Spinal cord (tissue), 10 donors: ENCODE results near the gene BGN. TPM values are rescaled to one million over a fixed set of nuclear protein-coding genes. Genes with fewer than 3 reads are reported as not detected.

Experiments used
- DNase-seq, 6 donors: peaks; one replicate each; pipeline versions ENCODE4 v3.0.0 to v3.0.0-alpha.2; 2013 to 2015; ENCODE audit warnings: low spot score in 6 of 6, low read depth in 4 of 6
- H3K27ac ChIP-seq: one replicate; pipeline ENCODE4 v1.5.1; 2013; ENCODE audit warnings: low read depth, low read length, control low read depth
- H3K27me3 ChIP-seq: one replicate; pipeline ENCODE4 v1.6.1; 2013; ENCODE audit warnings: low read length; ENCODE audit not compliant: control insufficient read depth, insufficient read depth
- H3K36me3 ChIP-seq: one replicate; pipeline ENCODE4 v1.6.1; 2013; ENCODE audit warnings: low read length; ENCODE audit not compliant: control insufficient read depth, insufficient read depth
- H3K4me1 ChIP-seq: one replicate; pipeline ENCODE4 v1.6.1; 2013; ENCODE audit warnings: low read length; ENCODE audit not compliant: control insufficient read depth, insufficient read depth
- H3K4me3 ChIP-seq: one replicate; pipeline ENCODE4 v1.5.1; 2013; ENCODE audit warnings: low read depth, low read length, control low read depth
- H3K9me3 ChIP-seq: one replicate; pipeline ENCODE4 v1.6.1; 2013; ENCODE audit warnings: low read length; ENCODE audit not compliant: control insufficient read depth, insufficient read depth
- WGBS: methylation state at CpG from one replicate; pipeline ENCODE4 v1.1.5; 2013; ENCODE audit warnings: missing lambda C conversion rate; ENCODE audit not compliant: insufficient coverage; 5-methylcytosine and 5-hydroxymethylcytosine counted together
- polyA plus RNA-seq, 2 donors: library from polyadenylated mRNA; unstranded; fragments of 120-200 nt; gene quantifications; one replicate each; pipeline ENCODE4 v1.2.1, GENCODE V29; 2013; ENCODE audit not compliant: insufficient read length in 2 of 2
- total RNA-seq, 2 donors: library from RNA; depleted of rRNA in 1 of 2; stranded (reverse); fragments of 120-200 nt in 1 of 2; fragments of >200 nt in 1 of 2; gene quantifications; one replicate each; pipeline versions ENCODE4 v1.2.3 to v1.2.4, GENCODE V29; 2013 to 2014
- donor health status: healthy.

The BGN gene
- total and polyA plus RNA-seq, 4 donors = 40.2 to 136 (median 83.5) TPM

DNA sequence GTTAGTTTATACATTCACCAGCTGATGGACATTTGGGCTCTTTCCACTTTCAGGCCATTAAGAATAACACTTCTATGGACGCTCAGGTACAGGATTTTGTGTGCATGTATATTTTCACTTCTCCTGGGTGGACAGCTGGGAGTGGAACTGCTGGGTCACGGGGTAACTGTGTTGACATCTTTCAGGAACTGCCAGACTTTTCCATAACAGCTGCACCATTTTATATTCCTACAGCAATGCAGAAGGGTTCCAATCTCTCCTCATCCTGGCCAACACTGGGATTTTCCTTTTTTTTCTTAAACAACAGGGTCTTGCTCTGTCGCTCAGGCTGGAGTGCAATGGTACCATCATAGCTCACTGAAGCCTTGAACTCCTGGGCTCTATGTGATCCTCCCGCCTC lies 36.3 kb upstream of the BGN start:
- Histone ChIP-seq H3K36me3 (peaks cover 45% of the 10 kb centered on the region), H3K27ac (no peak overlapping the region), H3K9me3 (no peaks in the 10 kb centered on the region), H3K4me1 (peaks cover 25% of the 10 kb centered on the region), H3K4me3 (no peak overlapping the region), H3K27me3 (no peaks in the 10 kb centered on the region)
- DNase-seq = no peak
- WGBS = 90% methylated on average over 3 of the region's 4 CpGs

- no peak for DNase-seq
- Histone ChIP-seq H3K4me1 (peaks cover 25% of the 10 kb centered on the region), H3K27me3 (no peaks in the 10 kb centered on the region), H3K4me3 (no peak overlapping the region), H3K27ac (no peak overlapping the region), H3K9me3 (no peaks in the 10 kb centered on the region), H3K36me3 (peaks cover 50% of the 10 kb centered on the region)
- 85% methylated on average over 4 of the region's 4 CpGs for WGBS
Measured at GRCh38 chrX:153459986-153460385, 34.8 kb upstream of the BGN start.

GRCh38 chrX:153460826-153461225 lies 34.0 kb upstream of the BGN start:
- no peaks in the 10 kb centered on the region for H3K9me3 ChIP-seq
- no peak overlapping the region for H3K27ac ChIP-seq
- H3K4me1 ChIP-seq = peaks cover 17% of the 10 kb centered on the region
- peaks cover 48% of the 10 kb centered on the region for H3K36me3 ChIP-seq
- H3K4me3 ChIP-seq = no peak overlapping the region
- H3K27me3 ChIP-seq = no peaks in the 10 kb centered on the region
- DNase-seq = peak in 2 of 6 donors; percentile 54 to 69
- 44% methylated on average over 4 of the region's 7 CpGs for WGBS

DNA sequence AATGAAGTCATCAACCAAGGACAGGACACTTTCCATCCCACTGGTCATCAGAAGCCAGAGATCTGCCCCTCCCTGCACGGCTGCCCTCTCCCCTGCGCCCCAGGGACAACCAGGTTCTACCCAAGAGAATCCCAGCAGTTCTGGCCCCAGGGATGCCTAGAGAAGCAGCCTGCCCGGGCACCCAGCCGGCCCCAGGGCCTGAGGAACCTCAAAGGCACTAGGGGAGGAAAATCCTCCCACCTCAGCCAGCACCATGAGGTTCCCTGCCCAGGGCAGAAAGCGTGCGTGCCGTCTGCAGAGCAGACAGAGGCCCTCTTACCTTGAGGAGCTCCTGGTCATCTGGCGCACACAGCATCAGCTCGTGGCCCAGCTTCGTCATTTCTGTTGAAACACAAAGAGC lies 32.5 kb upstream of the BGN start:
- Histone ChIP-seq H3K4me3 (no peak overlapping the region), H3K27me3 (no peaks in the 10 kb centered on the region), H3K36me3 (peaks cover 41% of the 10 kb centered on the region), H3K27ac (no peak overlapping the region), H3K4me1 (peaks cover 2% of the 10 kb centered on the region), H3K9me3 (no peaks in the 10 kb centered on the region)
- DNase-seq = no peak
- WGBS = 81% methylated on average over 10 of the region's 10 CpGs

DNA sequence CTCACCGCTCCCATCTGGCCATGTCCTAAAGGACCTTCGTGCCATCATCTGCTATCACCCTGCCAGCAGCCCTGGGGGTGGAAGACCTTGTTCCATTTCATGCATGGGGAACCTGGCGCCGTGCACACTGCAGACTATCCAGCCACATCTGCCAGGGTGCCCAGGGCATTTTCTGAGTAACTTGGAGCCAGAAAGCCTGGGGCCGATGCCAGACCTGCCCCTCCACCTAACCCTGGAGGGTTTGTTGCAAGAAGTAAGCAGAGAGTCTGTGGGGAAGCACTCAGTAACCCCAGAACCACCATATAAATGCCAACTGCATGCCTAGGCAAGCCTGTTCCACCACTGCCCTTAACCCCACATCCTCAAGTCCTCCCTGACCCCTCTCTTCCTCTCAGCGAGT lies 31.7 kb upstream of the BGN start:
- no peaks in the 10 kb centered on the region for H3K9me3 ChIP-seq
- peaks cover 36% of the 10 kb centered on the region for H3K36me3 ChIP-seq
- no peak for DNase-seq
- H3K4me3 ChIP-seq = no peak overlapping the region
- WGBS = 84% methylated on average over 5 of the region's 6 CpGs
- no peaks in the 10 kb centered on the region for H3K4me1 ChIP-seq
- H3K27me3 ChIP-seq = no peaks in the 10 kb centered on the region
- H3K27ac ChIP-seq = no peak overlapping the region

- peaks cover 1% of the 10 kb centered on the region for H3K4me1 ChIP-seq
- H3K4me3 ChIP-seq = no peak overlapping the region
- DNase-seq = no peak
- no peaks in the 10 kb centered on the region for H3K9me3 ChIP-seq
- H3K27me3 ChIP-seq = no peaks in the 10 kb centered on the region
- WGBS = 85% methylated on average over 12 of the region's 12 CpGs
- H3K36me3 ChIP-seq = peaks cover 38% of the 10 kb centered on the region
- H3K27ac ChIP-seq = no peak overlapping the region
Measured at GRCh38 chrX:153463556-153463955, 31.2 kb upstream of the BGN start.

DNA sequence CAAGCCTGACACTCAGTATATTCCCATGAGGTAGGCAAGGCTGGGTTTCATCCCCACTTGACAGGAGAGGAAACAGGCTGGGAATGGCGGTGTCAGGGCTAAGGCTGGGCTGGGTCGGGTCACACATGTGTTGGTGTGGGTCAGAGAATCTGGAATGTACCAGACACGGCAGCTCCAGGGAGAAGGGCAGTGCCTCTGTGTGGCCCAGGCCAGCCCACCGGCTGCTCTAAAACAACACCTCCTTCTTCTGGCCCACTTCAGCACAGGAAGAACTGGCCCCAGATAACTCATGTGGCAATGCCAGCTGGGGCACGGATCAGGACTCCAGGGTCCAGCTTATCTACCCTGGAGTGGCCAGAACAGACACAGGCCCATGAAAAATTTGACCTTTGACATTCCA lies 30.7 kb upstream of the BGN start:
- no peak for DNase-seq
- Histone ChIP-seq H3K9me3 (no peaks in the 10 kb centered on the region), H3K27me3 (no peaks in the 10 kb centered on the region), H3K4me1 (peaks cover 7% of the 10 kb centered on the region), H3K27ac (no peak overlapping the region), H3K4me3 (no peak overlapping the region), H3K36me3 (peaks cover 41% of the 10 kb centered on the region)
- 82% methylated on average over 3 of the region's 5 CpGs for WGBS

- Histone ChIP-seq H3K4me1 (peaks cover 17% of the 10 kb centered on the region), H3K27ac (no peak overlapping the region), H3K9me3 (no peaks in the 10 kb centered on the region), H3K27me3 (no peaks in the 10 kb centered on the region), H3K4me3 (no peak overlapping the region), H3K36me3 (peaks cover 41% of the 10 kb centered on the region)
- WGBS = 78% methylated on average over 16 of the region's 19 CpGs
- no peak for DNase-seq
Measured at GRCh38 chrX:153465691-153466380, 28.9 kb upstream of the BGN start.

DNA sequence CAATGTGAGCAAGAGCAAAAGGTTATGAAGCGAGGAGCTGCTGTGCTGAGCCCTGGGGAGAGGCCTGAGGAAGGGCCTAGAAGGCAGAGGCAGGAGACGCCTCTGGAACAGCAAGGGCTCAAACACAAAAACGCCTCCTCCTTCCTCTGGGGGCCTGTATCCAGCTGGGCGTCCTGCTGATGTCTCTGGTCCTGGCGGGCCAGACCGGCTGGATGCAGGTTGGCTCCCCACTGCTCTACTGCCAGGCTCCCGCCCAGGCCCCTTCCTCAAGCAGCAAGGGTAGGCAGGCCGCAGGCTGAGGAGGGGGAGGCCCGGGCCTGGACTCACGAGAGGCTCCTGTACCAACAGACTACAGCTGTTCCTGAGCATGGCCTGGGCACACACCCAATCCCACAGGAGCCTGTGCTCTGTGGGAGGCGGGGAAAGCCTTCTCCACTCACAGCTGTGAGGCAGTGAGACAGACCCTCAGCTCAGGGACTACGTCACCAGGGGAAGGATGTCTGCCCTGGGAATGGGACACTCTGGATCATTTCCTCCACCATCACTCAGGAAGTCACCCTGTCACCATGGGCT lies 26.7 kb upstream of the BGN start:
- H3K4me3 ChIP-seq = no peak overlapping the region
- H3K27ac ChIP-seq = no peak overlapping the region
- peaks cover 34% of the 10 kb centered on the region for H3K36me3 ChIP-seq
- H3K9me3 ChIP-seq = no peaks in the 10 kb centered on the region
- peaks cover 22% of the 10 kb centered on the region for H3K4me1 ChIP-seq
- WGBS = 69% methylated on average over 12 of the region's 12 CpGs
- DNase-seq = no peak
- no peaks in the 10 kb centered on the region for H3K27me3 ChIP-seq

DNA sequence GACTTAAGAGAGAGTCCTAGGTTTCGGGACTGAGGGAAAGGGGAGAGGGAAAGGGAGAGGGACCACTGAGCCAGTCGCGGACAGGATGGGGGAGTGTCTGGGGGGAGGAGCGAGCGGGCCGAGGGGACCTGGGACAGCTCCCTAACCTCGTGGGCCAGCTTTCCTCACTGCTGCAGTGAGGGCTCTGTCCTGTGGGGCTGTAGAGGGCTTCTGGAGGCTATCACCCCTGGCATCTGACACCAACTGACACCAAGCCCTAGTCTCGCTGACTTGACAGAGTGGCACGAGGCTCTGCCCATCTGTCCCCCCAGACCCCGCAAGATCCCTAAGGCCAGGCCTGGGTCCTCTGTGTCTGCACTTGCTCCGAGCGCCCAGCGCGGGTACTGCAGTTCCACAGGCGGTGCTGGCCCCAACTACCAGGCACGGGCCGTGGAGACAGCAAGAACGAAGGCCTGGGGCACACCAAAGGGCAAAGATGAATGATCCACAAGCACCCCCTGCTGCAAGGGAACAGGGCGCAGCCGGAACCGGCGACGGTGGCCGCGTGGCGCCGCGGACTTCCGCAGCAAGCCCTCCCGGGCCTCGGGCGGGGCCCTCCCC lies 24.9 kb upstream of the BGN start:
- H3K9me3 ChIP-seq = no peaks in the 10 kb centered on the region
- DNase-seq = peak in 1 of 6 donors; percentile 44

More for the DNA sequence above, 24.9 kb upstream of the BGN start:
- 23% methylated on average over 32 of the region's 32 CpGs for WGBS
- peaks cover 29% of the 10 kb centered on the region for H3K4me1 ChIP-seq
- H3K27me3 ChIP-seq = no peaks in the 10 kb centered on the region
- peaks cover 24% of the 10 kb centered on the region for H3K36me3 ChIP-seq
- H3K27ac ChIP-seq = no peak overlapping the region
- H3K4me3 ChIP-seq = peak overlapping the region; percentile 34
